Measurements from ENCODE around the gene BMPER. TPM values are rescaled to one million over a fixed set of nuclear protein-coding genes. Genes with fewer than 3 reads are reported as not detected.

BMPER gene
- total RNA-seq, 1 donor from 2014 or later = 0.56 TPM

- H3K36me3 Mint-ChIP-seq (ENCODE audit: unreplicated experiment) = no peaks in the 10 kb centered on the region
- H3K9me3 Mint-ChIP-seq (ENCODE audit: unreplicated experiment) = no peaks in the 10 kb centered on the region
- no peak overlapping the region for H3K4me3 Mint-ChIP-seq (ENCODE audit: unreplicated experiment)
- no peak overlapping the region for H3K27ac Mint-ChIP-seq (ENCODE audit: unreplicated experiment)
- peaks cover 10% of the 10 kb centered on the region for H3K4me1 Mint-ChIP-seq (ENCODE audit: unreplicated experiment)
- no peaks in the 10 kb centered on the region for H3K27me3 Mint-ChIP-seq (ENCODE audit: unreplicated experiment)
- no peak for DNase-seq (ENCODE audit: extremely low spot score, unreplicated experiment)
- TF ChIP-seq, protein P1, sequence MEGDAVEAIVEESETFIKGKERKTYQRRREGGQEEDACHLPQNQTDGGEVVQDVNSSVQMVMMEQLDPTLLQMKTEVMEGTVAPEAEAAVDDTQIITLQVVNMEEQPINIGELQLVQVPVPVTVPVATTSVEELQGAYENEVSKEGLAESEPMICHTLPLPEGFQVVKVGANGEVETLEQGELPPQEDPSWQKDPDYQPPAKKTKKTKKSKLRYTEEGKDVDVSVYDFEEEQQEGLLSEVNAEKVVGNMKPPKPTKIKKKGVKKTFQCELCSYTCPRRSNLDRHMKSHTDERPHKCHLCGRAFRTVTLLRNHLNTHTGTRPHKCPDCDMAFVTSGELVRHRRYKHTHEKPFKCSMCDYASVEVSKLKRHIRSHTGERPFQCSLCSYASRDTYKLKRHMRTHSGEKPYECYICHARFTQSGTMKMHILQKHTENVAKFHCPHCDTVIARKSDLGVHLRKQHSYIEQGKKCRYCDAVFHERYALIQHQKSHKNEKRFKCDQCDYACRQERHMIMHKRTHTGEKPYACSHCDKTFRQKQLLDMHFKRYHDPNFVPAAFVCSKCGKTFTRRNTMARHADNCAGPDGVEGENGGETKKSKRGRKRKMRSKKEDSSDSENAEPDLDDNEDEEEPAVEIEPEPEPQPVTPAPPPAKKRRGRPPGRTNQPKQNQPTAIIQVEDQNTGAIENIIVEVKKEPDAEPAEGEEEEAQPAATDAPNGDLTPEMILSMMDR (IDR thresholded peaks at IDR 0.05) = no peak
These were observed 129.4 kb downstream of the BMPER start for GRCh38 chr7:34034728-34035127.

- no peak for DNase-seq (ENCODE audit: extremely low spot score, unreplicated experiment)
- no peak overlapping the region for H3K27ac Mint-ChIP-seq (ENCODE audit: unreplicated experiment)
- H3K27me3 Mint-ChIP-seq (ENCODE audit: unreplicated experiment) = no peaks in the 10 kb centered on the region
- H3K9me3 Mint-ChIP-seq (ENCODE audit: unreplicated experiment) = no peaks in the 10 kb centered on the region
- peaks cover 5% of the 10 kb centered on the region for H3K4me1 Mint-ChIP-seq (ENCODE audit: unreplicated experiment)
- TF ChIP-seq, protein P1 (IDR thresholded peaks at IDR 0.05) = no peak
- H3K4me3 Mint-ChIP-seq (ENCODE audit: unreplicated experiment) = no peak overlapping the region
- H3K36me3 Mint-ChIP-seq (ENCODE audit: unreplicated experiment) = no peaks in the 10 kb centered on the region
These were observed 130.9 kb downstream of the BMPER start for GRCh38 chr7:34036051-34036920.

DNA sequence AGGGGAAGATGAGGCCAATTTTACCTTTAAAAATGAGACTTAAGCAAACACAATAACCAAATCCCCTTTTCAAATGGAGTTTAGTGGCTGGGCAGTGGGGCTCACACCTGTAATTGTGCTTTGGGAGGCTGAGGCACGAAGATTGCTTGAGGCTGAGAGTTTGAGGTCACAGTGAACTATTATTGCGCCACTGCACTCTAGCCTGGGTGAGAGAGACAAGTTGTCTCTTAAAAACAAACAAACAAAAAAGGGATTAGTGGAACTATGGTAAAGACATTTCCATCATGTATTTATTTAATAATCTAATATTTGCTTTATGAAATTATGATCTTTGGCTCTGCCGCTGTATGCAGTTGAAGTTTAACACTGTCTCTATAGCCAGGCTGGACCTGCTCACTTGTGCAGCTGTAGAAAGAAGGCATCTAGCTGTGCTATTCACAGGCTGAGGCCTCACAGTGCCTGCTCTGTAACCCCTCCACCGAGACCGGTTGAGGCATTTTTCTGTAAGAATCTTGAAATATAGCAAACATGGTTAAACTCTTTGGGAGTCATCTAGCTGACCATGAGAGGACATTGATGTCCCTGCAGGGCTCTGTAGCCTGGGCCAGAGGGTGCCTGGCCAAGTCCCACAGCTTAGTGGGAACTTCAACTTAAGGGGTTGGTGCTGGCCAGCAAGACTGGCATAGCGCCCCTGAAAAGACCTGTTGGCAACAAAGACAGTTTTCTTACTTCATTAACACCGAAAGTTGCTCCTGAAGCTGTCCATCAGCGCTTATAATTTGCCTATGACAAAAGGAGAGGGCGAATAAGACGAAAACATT, 131.8 kb downstream of the BMPER start:
- TF ChIP-seq, protein P1 (IDR thresholded peaks at IDR 0.05) = no peak
- Mint-ChIP-seq H3K27me3 (ENCODE audit: unreplicated experiment) (no peaks in the 10 kb centered on the region), H3K4me3 (ENCODE audit: unreplicated experiment) (no peak overlapping the region), H3K36me3 (ENCODE audit: unreplicated experiment) (no peaks in the 10 kb centered on the region), H3K9me3 (ENCODE audit: unreplicated experiment) (no peaks in the 10 kb centered on the region), H3K4me1 (ENCODE audit: unreplicated experiment) (peaks cover 2% of the 10 kb centered on the region), H3K27ac (ENCODE audit: unreplicated experiment) (no peak overlapping the region)
- no peak for DNase-seq (ENCODE audit: extremely low spot score, unreplicated experiment)

- no peak for DNase-seq (ENCODE audit: extremely low spot score, unreplicated experiment)
- H3K27me3 Mint-ChIP-seq (ENCODE audit: unreplicated experiment) = no peaks in the 10 kb centered on the region
- H3K4me1 Mint-ChIP-seq (ENCODE audit: unreplicated experiment) = peaks cover 8% of the 10 kb centered on the region
- no peak overlapping the region for H3K4me3 Mint-ChIP-seq (ENCODE audit: unreplicated experiment)
- no peak overlapping the region for H3K27ac Mint-ChIP-seq (ENCODE audit: unreplicated experiment)
- no peaks in the 10 kb centered on the region for H3K9me3 Mint-ChIP-seq (ENCODE audit: unreplicated experiment)
- H3K36me3 Mint-ChIP-seq (ENCODE audit: unreplicated experiment) = no peaks in the 10 kb centered on the region
- TF ChIP-seq, protein P1 (IDR thresholded peaks at IDR 0.05) = no peak
These were observed 133.6 kb downstream of the BMPER start for GRCh38 chr7:34038816-34039470.
